Neuron (in vitro differentiated cells): ENCODE data around the gene APOA4.
"Not testable (repeated sequence)": the region's sequence is repeated elsewhere in the genome, so short reads cannot be mapped to it uniquely, and the experiment has no call there.

Experiments
- H2AFZ ChIP-seq: one replicate; pipeline ENCODE4 v1.6.1; 2013; ENCODE audit warnings: low read depth, mild to moderate bottlenecking, inconsistent platforms, low read length, moderate library complexity
- H3K27me3 ChIP-seq: one replicate; pipeline ENCODE4 v1.6.1; 2013; ENCODE audit warnings: low read length; ENCODE audit not compliant: insufficient read depth
- H3K36me3 ChIP-seq: one replicate; pipeline ENCODE4 v1.6.1; 2013; ENCODE audit warnings: low read length; ENCODE audit not compliant: insufficient read depth
- H3K4me1 ChIP-seq: one replicate; pipeline ENCODE4 v1.6.1; 2013; ENCODE audit warnings: low read length; ENCODE audit not compliant: insufficient read depth
- H3K4me3 ChIP-seq: 2 replicates; pipeline ENCODE4 v1.5.1; 2013; ENCODE audit warnings: mild to moderate bottlenecking, low read length, moderate library complexity
- H3K9me3 ChIP-seq: one replicate; pipeline ENCODE4 v1.6.1; 2013; ENCODE audit warnings: low read length

APOA4 gene

DNA sequence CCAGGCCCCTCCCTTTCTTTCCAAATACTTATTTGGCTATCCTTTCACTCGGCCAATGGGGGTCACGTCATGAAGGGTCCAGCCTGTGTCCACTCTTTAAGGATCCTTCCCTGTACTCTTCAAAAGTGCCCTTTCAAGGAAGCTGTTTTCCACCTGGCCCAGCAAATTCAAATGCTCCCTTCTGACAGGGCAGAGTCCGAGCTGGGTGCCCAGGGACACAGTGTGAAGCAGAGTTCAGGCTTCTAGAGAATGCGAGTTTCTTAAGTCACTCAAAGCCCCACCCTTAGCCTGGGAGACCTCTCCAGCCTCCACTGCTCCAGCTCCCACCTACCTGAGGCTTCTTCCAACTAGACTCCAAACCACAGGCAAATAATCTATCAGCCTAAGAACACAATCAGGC is 19.8 kb upstream of the APOA4 start:
- no peaks in the 10 kb centered on the region for H3K27me3 ChIP-seq
- peaks cover 41% of the 10 kb centered on the region for H3K36me3 ChIP-seq
- H2AFZ ChIP-seq = no peak overlapping the region
- peaks cover 1% of the 10 kb centered on the region for H3K4me1 ChIP-seq
- H3K4me3 ChIP-seq = no peak overlapping the region
- H3K9me3 ChIP-seq = no peaks in the 10 kb centered on the region

DNA sequence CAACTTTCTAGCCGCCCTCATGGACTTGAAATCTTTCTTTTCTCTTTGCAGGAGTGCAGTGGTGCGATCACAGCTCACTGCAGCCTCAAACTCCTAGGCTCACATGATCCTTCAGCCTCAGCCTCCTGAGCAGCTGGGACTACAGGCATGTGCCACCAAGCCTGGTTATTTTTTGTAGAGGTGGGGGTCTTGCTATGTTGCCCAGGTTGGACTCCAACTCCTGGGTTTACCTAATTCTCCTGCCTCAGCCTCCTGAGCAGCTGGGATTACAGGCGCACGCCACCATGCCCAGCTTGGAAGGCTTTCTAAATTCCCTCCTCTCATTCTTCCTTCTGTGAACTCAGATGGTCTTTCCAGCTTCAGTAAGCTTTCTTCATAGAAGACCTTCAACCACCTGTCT is 19.0 kb upstream of the APOA4 start:
- no peak overlapping the region for H3K4me3 ChIP-seq
- H3K36me3 ChIP-seq = peaks cover 33% of the 10 kb centered on the region
- H3K4me1 ChIP-seq = peaks cover 9% of the 10 kb centered on the region
- H3K9me3 ChIP-seq = no peaks in the 10 kb centered on the region
- H3K27me3 ChIP-seq = no peaks in the 10 kb centered on the region
- H2AFZ ChIP-seq = no peak overlapping the region

DNA sequence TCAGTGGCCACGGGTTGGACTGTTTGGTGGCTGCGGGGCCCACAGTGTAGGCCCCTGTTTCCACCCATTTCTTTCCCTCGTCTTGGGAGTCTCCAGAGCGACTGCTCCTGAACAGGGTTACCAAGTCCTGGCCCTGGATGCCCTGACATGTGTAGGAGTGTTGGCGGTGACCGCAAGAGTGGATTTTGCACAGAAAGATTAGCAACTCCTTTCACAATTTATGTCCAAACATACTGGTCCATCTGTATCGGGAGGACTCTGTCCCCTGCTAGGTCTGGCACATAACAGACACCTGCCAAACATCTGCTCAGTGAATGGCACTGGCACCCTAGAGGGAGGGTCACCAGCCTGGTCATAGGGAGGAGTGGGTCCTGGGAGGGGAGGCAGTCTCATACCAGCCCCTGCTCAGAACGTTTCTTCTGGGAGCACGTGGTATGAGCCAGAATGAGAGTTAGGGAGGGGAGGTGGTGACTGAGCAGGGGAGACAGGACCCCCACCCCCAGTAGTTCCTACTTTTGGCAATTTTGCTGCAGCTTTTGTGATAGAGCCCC is 17.7 kb upstream of the APOA4 start:
- H3K4me3 ChIP-seq = no peak overlapping the region
- H3K27me3 ChIP-seq = no peaks in the 10 kb centered on the region
- peaks cover 9% of the 10 kb centered on the region for H3K4me1 ChIP-seq
- no peak overlapping the region for H2AFZ ChIP-seq
- peaks cover 20% of the 10 kb centered on the region for H3K36me3 ChIP-seq
- no peaks in the 10 kb centered on the region for H3K9me3 ChIP-seq

DNA sequence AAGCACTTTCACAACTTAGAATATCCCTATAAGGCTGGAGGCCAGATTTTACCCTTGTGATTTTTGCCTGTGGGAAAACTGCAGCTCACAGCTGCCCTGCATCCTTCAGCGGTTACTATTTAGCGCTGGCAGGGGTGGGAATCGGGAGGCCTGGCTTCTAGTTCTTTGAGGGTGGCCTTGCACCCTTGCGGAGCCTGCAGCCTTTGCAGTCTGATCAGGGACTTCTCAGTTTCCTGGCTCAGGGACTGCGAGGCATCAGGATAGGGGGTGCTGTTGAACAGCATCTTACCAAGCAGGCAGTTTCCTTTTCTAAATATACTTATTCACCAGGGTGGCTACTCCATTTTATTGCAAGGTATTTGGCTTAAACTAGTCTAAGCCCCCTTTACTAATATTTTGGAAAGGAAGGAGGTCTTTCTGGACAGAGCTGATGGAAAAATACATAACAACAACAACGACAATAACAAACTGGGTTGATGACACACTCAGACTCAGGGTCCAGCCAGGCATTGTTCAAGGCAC is 17.2 kb upstream of the APOA4 start:
- Histone ChIP-seq H3K4me1 (peaks cover 9% of the 10 kb centered on the region), H3K9me3 (no peaks in the 10 kb centered on the region), H3K36me3 (peaks cover 14% of the 10 kb centered on the region), H2AFZ (no peak overlapping the region), H3K4me3 (no peak overlapping the region), H3K27me3 (no peaks in the 10 kb centered on the region)

DNA sequence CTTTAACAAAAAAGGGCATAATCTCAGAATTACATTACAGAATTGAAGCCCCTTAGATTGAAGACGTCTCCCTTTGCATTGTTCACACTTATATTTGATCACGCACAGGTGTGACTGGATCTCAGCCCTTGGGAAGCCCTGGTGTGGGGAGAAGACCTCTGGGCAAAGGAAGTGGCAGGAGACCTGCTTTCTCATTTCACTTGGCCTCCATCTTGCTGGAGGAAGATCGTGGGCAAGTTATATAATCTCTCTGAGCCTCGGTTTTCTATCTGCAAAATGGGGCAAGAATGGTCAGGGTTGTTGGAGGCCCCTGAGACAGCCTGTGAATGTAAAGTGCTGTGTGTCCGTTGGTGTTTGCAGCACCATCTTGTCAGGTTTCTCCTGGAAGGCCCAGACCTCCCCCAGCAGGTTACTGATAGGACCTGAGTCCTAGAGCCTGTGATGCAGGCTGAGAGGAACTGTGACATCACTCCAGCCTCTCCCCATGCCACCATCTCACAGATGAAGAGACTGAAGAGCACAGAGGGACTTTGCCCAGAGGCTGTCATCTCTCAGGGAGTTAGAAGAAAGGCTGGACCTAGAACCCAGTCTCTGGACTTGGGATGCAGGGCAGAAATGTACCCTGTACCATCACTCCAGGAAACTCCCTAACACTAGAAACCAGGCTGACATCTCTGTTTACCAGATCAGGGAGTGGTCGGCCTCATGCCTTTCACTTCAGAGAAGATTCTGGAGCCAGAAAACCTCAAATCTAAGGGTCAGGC is 15.4 kb upstream of the APOA4 start:
- no peak overlapping the region for H2AFZ ChIP-seq
- peaks cover 3% of the 10 kb centered on the region for H3K36me3 ChIP-seq
- peaks cover 9% of the 10 kb centered on the region for H3K4me1 ChIP-seq
- no peaks in the 10 kb centered on the region for H3K27me3 ChIP-seq
- no peak overlapping the region for H3K4me3 ChIP-seq
- no peaks in the 10 kb centered on the region for H3K9me3 ChIP-seq

DNA sequence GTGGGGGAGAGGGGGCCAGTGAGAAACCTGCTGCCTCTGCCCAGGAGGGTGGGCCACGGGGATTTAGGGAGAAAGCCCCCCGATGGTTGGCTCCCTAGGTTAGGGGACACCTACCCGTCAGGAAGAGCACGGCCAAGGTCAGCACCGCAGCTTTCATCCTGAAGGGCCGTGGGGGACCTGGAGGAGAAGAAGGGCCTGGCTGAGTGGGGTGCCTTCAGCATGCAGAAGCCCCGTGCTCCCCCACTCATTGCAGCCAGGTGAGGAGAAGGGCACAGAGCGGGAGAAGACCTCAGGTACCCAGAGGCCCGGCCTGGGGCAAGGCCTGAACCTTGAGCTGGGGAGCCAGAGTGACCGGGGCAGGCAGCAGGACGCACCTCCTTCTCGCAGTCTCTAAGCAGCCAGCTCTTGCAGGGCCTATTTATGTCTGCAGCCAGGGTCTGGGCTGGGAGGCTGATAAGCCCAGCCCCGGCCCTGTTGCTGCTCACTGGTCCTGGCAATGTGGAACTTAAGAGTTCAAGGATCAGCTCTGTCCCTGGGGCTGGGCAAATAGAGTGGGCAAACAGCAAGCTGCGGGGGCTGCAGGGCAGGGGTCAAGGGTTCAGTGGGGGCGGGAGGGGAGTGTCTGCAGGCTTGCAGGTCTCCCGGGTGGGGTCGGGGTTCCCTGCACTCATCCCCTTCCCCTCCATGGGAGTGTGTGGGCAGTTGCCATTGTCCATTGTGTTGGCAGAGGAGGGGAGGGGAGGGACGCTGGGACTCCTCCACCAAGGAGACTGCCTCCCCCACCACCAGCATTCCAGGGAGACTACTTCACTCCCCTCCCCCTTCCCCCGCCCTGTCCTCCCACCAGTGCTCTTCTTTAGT is 14.4 kb upstream of the APOA4 start, which contains the start of gene APOA1:
Gene APOA1 (minus strand): TSS at position 392 of the 861 bp plus-strand sequence. CDS start 235 bp downstream, at position 157.
- H3K9me3 ChIP-seq = no peaks in the 10 kb centered on the region
- H3K27me3 ChIP-seq = no peaks in the 10 kb centered on the region
- no peak within 1 kb of the TSS for H3K4me3 ChIP-seq
- H3K4me1 ChIP-seq = peaks cover 9% of the 10 kb centered on the region
- H3K36me3 ChIP-seq = no peaks in the 10 kb centered on the region
- H2AFZ ChIP-seq = no peak within 1 kb of the TSS

DNA sequence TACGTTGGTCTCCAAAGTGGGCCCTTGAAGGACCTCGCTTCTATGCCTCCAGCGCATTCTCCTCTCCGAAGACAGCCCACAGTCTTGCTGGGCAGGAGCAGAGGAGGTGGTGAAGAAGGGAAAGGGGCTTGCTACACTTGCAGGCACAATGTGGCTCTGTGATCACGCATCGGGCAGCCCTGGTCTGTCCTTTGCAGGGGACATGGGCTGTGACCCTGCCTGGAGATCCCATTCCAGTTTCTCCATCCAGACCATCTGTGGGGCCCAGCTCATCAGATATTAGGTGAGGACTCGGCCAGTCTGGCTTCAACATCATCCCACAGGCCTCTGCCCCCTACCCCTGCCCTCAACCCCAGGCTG is 13.5 kb upstream of the APOA4 start:
- Histone ChIP-seq H3K4me1 (peaks cover 9% of the 10 kb centered on the region), H3K27me3 (no peaks in the 10 kb centered on the region), H3K36me3 (no peaks in the 10 kb centered on the region), H3K9me3 (no peaks in the 10 kb centered on the region), H3K4me3 (no peak overlapping the region), H2AFZ (no peak overlapping the region)

DNA sequence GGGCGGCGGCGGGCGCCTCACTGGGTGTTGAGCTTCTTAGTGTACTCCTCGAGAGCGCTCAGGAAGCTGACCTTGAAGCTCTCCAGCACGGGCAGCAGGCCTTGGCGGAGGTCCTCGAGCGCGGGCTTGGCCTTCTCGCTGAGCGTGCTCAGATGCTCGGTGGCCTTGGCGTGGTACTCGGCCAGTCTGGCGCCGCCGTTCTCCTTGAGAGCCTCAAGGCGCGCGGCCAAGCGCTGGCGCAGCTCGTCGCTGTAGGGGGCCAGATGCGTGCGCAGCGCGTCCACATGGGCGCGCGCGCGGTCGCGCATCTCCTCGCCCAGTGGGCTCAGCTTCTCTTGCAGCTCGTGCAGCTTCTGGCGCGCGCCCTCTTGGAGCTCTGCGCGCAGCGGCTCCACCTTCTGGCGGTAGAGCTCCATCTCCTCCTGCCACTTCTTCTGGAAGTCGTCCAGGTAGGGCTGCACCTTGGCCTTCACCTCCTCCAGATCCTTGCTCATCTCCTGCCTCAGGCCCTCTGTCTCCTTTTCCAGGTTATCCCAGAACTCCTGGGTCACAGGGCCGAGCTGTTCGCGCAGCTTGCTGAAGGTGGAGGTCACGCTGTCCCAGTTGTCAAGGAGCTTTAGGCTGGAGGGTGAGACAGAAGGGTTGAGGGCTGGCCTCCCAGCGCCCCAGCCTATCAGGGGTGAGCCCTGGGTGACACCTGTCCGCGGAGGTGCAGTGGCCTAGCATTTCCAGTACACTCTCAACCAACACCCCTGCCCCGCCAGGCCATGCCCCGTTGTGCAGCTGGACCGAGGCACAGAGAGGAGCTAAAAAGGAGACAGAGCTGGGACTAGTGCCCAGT is 12.9 kb upstream of the APOA4 start:
- no peaks in the 10 kb centered on the region for H3K9me3 ChIP-seq
- peaks cover 9% of the 10 kb centered on the region for H3K4me1 ChIP-seq
- no peaks in the 10 kb centered on the region for H3K27me3 ChIP-seq
- no peak overlapping the region for H3K4me3 ChIP-seq
- H3K36me3 ChIP-seq = no peaks in the 10 kb centered on the region
- H2AFZ ChIP-seq = no peak overlapping the region

DNA sequence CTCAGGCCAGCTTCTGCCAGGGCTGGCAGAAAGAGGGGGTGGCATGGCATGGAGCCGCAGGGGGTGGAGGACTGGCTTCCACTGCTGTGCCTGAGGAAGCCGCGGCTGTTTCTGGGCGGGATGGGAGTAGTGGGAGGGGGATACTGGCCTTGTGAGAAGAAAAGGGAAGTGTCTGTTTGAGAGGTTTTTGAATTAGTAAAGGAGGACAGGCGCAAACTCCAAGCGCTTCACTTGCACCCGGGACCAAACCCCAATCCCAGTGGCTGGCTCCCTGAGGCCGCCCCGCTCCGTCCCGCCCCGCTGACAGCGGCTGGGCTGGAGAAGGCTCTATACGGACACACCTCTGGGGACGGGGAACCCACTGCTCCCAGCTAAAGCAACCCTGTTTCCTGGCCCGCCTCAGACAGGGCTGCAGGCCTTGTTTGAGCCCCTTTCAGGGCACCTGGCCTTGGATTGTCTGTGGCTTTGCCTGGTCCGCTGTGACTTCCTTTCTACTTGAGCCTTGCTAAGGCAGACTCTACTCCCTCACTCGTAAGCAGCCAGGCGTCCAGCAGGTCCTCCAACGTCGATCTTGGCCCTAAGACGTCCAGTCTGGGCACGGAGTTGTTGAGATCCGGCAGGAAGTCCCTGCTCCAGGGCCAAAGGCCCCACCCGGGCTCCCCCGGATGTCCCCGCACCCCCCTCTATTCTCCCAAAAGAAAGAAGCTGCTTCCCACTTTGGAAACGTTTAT is 12.1 kb upstream of the APOA4 start:
- H3K4me3 ChIP-seq = no peak overlapping the region
- peaks cover 9% of the 10 kb centered on the region for H3K4me1 ChIP-seq
- H3K36me3 ChIP-seq = no peaks in the 10 kb centered on the region
- H3K9me3 ChIP-seq = no peaks in the 10 kb centered on the region
- H2AFZ ChIP-seq = no peak overlapping the region
- no peaks in the 10 kb centered on the region for H3K27me3 ChIP-seq

DNA sequence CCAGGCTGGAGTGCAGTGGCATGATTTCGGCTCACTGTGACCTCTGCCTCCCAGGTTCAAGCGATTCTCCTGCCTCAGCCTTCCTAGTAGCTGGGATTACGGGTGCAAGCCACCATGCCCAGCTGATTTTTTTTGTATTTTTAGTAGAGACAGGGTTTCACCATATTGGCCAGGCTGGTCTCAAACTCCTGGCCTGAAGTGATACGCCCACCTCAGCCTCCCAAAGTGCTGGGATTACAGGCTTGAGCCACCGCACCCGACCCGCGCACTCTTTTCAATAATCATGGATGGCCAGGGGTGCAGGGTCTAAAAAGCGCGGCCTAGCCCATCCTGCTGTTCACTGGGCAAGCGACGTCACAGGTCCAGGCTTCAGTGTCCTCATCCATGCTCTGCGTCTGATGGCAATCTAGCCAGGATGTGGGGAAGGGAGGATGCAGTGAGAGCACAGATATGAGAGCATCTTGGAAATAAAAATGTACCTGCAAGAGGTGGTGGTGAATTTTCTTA is 11.5 kb upstream of the APOA4 start:
- H2AFZ ChIP-seq, H3K9me3 ChIP-seq, H3K36me3 ChIP-seq, H3K27me3 ChIP-seq, H3K4me3 ChIP-seq: not testable (repeated sequence)
- H3K4me1 ChIP-seq = peaks cover 13% of the 10 kb centered on the region

DNA sequence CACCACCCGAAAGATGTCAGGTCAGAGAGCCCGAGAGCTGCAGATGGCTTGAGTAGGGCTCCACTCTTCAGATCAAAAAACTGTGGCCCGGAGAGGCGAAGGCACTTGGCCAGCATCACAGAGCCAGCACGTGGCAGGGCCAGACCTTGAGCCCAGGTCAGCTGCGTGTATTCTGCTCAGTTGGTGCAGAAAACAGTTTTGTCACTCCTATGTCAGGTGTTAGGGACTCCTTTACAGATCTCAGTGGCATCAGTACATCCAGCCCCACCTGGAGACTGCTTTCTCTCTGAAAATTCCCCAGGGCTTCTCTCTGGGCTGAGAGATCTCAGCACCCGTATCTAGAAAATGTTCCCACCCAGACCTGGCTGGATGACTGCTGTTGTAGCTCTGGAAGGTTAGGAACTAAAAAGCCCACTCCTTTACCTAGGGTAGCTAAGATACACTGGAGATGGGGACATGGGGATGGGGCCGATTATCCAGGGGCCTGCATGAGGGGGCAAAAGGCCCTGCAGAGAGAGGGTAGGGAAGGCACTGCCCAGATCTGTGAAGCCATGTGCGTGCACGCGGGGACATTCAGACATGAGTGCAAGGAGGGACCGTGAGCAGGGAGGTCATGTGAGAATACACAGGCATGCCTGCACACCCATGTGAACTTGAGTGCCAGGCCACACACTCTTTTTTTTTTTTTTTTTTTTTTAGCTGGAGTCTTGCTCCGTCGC is 10.9 kb upstream of the APOA4 start:
- no peaks in the 10 kb centered on the region for H3K27me3 ChIP-seq
- H3K36me3 ChIP-seq = no peaks in the 10 kb centered on the region
- peaks cover 16% of the 10 kb centered on the region for H3K4me1 ChIP-seq
- H2AFZ ChIP-seq = no peak overlapping the region
- no peak overlapping the region for H3K4me3 ChIP-seq
- no peaks in the 10 kb centered on the region for H3K9me3 ChIP-seq
